GM19438 (cell line): Measurements from ENCODE around the gene OPA1.

Source experiments
- ATAC-seq: cut with Tn5 transposase; IDR thresholded peaks from one replicate; pipeline ENCODE4 v1.9.1; 2021; ENCODE audit warnings: low read depth; ENCODE audit not compliant: unreplicated experiment

The OPA1 gene

GRCh38 chr3:193640728-193641439, 47.9 kb downstream of the OPA1 start:
- ATAC-seq = no peak

- ATAC-seq = no peak
Observed at GRCh38 chr3:193641440-193641775, 48.4 kb downstream of the OPA1 start.

- no peak for ATAC-seq
Observed at GRCh38 chr3:193645806-193646205, 52.8 kb downstream of the OPA1 start.

- no peak for ATAC-seq
Observed at GRCh38 chr3:193648542-193649076, 55.6 kb downstream of the OPA1 start.

- no peak for ATAC-seq
Observed at GRCh38 chr3:193650585-193650984, 57.6 kb downstream of the OPA1 start.

- no peak for ATAC-seq
Observed at GRCh38 chr3:193655831-193656433, 62.9 kb downstream of the OPA1 start.

GRCh38 chr3:193656445-193656844, 63.4 kb downstream of the OPA1 start:
- no peak for ATAC-seq

GRCh38 chr3:193656878-193657282, 63.9 kb downstream of the OPA1 start:
- no peak for ATAC-seq

- no peak for ATAC-seq
Observed at GRCh38 chr3:193660171-193660570, 67.2 kb downstream of the OPA1 start.

- no peak for ATAC-seq
Observed at GRCh38 chr3:193660698-193661411, 67.8 kb downstream of the OPA1 start.

GRCh38 chr3:193662757-193663322, 69.8 kb downstream of the OPA1 start:
- ATAC-seq = no peak

GRCh38 chr3:193665370-193665989, 72.5 kb downstream of the OPA1 start:
- ATAC-seq = no peak

- no peak for ATAC-seq
Observed at GRCh38 chr3:193673845-193674244, 80.8 kb downstream of the OPA1 start.

GRCh38 chr3:193674714-193675113, 81.7 kb downstream of the OPA1 start:
- no peak for ATAC-seq

- no peak for ATAC-seq
Observed at GRCh38 chr3:193677734-193678133, 84.7 kb downstream of the OPA1 start.

- ATAC-seq = no peak
Observed at GRCh38 chr3:193680220-193680619, 87.2 kb downstream of the OPA1 start.

GRCh38 chr3:193681631-193682030, 88.6 kb downstream of the OPA1 start:
- no peak for ATAC-seq

GRCh38 chr3:193686665-193687483, 93.9 kb downstream of the OPA1 start:
- ATAC-seq = no peak

- no peak for ATAC-seq
Observed at GRCh38 chr3:193688834-193689714, 96.1 kb downstream of the OPA1 start.
